ENCODE results near the gene CLDN20.
A peak's percentile ranks its signal among the peaks of the same experiment; 100 is the strongest.

The CLDN20 gene

GRCh38 chr6:155245831-155246230 lies 18.0 kb upstream of the CLDN20 start:
- DNase-seq, result no peak

- DNase-seq, result no peak
Observed at GRCh38 chr6:155246825-155247224, 17.0 kb upstream of the CLDN20 start.

GRCh38 chr6:155247618-155248007 lies 16.2 kb upstream of the CLDN20 start:
- no peak for DNase-seq

- DNase-seq, result no peak
Observed at GRCh38 chr6:155248008-155249001, 15.5 kb upstream of the CLDN20 start.

- no peak for DNase-seq
Observed at GRCh38 chr6:155250701-155251381, 13.0 kb upstream of the CLDN20 start.

- no peak for DNase-seq
Observed at GRCh38 chr6:155252581-155252980, 11.2 kb upstream of the CLDN20 start.

- no peak for DNase-seq
Observed at GRCh38 chr6:155253337-155253736, 10.5 kb upstream of the CLDN20 start.

GRCh38 chr6:155254139-155254538 lies 9.7 kb upstream of the CLDN20 start:
- no peak for DNase-seq

- DNase-seq, result no peak
Observed at GRCh38 chr6:155256122-155256795, 7.6 kb upstream of the CLDN20 start.

- DNase-seq, result no peak
Observed at GRCh38 chr6:155257796-155258195, 6.0 kb upstream of the CLDN20 start.

GRCh38 chr6:155259204-155259603 lies 4.6 kb upstream of the CLDN20 start:
- no peak for DNase-seq

- no peak for DNase-seq
Observed at GRCh38 chr6:155259897-155260296, 3.9 kb upstream of the CLDN20 start.

- no peak for DNase-seq
Observed at GRCh38 chr6:155260686-155261085, 3.1 kb upstream of the CLDN20 start.

GRCh38 chr6:155261111-155261900 lies 2.5 kb upstream of the CLDN20 start:
- no peak for DNase-seq

- DNase-seq, result no peak
Observed at GRCh38 chr6:155262655-155263054, 1.2 kb upstream of the CLDN20 start.

GRCh38 chr6:155264693-155265320 lies 994 bp downstream of the CLDN20 start:
- DNase-seq, result no peak

GRCh38 chr6:155265843-155266535 lies 2.2 kb downstream of the CLDN20 start:
- no peak for DNase-seq

GRCh38 chr6:155267411-155267810 lies 3.6 kb downstream of the CLDN20 start:
- DNase-seq, result no peak

GRCh38 chr6:155268088-155268867 lies 4.5 kb downstream of the CLDN20 start:
- peak in 1 of 2 experiments; percentile 23 for DNase-seq

- no peak for DNase-seq
Observed at GRCh38 chr6:155269765-155270164, 6.0 kb downstream of the CLDN20 start.

All from SW 1271 (cell line).